ENCODE measurements around the gene ZNF280B. TPM values are rescaled to one million over a fixed set of nuclear protein-coding genes. Genes with fewer than 3 reads are reported as not detected.

Gene ZNF280B
- total RNA-seq, 2 experiments from 2014 or later = 2.6 TPM

GRCh38 chr22:22548317-22548716 lies 39.8 kb upstream of the ZNF280B start:
- ATAC-seq = no peak
- ChIA-PET POLR2A (no interaction called here), CTCF (no interaction called here)
- no peak overlapping the region for H3K27ac Mint-ChIP-seq
- no peaks in the 10 kb centered on the region for H3K9me3 Mint-ChIP-seq (ENCODE audit: insufficient read depth)
- no peaks in the 10 kb centered on the region for H3K36me3 Mint-ChIP-seq (ENCODE audit: low read depth)
- H3K27me3 Mint-ChIP-seq (ENCODE audit: low read depth) = peaks cover 3% of the 10 kb centered on the region
- no peaks in the 10 kb centered on the region for H3K4me1 Mint-ChIP-seq (ENCODE audit: low read depth)
- DNase-seq = no peak
- no peak overlapping the region for H3K4me3 Mint-ChIP-seq

- Mint-ChIP-seq H3K36me3 (ENCODE audit: low read depth) (no peaks in the 10 kb centered on the region), H3K9me3 (ENCODE audit: insufficient read depth) (no peaks in the 10 kb centered on the region), H3K27ac (no peak overlapping the region), H3K4me1 (ENCODE audit: low read depth) (no peaks in the 10 kb centered on the region), H3K27me3 (ENCODE audit: low read depth) (peaks cover 1% of the 10 kb centered on the region), H3K4me3 (no peak overlapping the region)
- ATAC-seq = no peak
- no peak for DNase-seq
- POLR2A ChIA-PET = no interaction called here
- CTCF ChIA-PET = no interaction called here
These were observed 39.3 kb upstream of the ZNF280B start for GRCh38 chr22:22547692-22548300.

GRCh38 chr22:22547226-22547625 lies 38.7 kb upstream of the ZNF280B start:
- H3K27me3 Mint-ChIP-seq (ENCODE audit: low read depth) = peaks cover 2% of the 10 kb centered on the region
- ATAC-seq (no peak), DNase-seq (no peak)
- no peaks in the 10 kb centered on the region for H3K4me1 Mint-ChIP-seq (ENCODE audit: low read depth)
- no peak overlapping the region for H3K4me3 Mint-ChIP-seq
- POLR2A ChIA-PET = no interaction called here
- CTCF ChIA-PET = no interaction called here
- no peaks in the 10 kb centered on the region for H3K9me3 Mint-ChIP-seq (ENCODE audit: insufficient read depth)
- H3K36me3 Mint-ChIP-seq (ENCODE audit: low read depth) = no peaks in the 10 kb centered on the region
- H3K27ac Mint-ChIP-seq = no peak overlapping the region

DNA sequence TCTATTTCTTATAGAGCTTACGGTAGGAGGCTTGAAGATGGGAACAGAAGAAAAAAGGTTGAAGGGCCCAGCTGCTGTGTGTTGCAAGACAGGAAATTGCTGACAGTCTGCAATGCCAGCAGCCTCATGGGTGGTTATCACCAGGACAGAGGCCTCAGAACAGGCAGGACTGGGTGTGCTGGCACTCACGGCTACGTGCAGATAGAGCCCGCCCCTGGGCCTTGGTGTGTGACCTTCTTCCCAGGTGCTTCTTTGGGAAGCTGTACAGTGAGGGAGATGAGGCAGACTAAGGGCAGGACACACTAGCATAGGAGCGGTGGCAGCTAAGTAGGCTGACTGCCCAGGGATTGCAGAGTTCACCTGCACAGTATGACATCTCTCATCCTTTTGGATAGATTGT lies 37.9 kb upstream of the ZNF280B start:
- H3K27ac Mint-ChIP-seq = no peak overlapping the region
- H3K27me3 Mint-ChIP-seq (ENCODE audit: low read depth) = peaks cover 2% of the 10 kb centered on the region
- no peak overlapping the region for H3K4me3 Mint-ChIP-seq
- H3K9me3 Mint-ChIP-seq (ENCODE audit: insufficient read depth) = no peaks in the 10 kb centered on the region
- DNase-seq (no peak), ATAC-seq (no peak)
- H3K36me3 Mint-ChIP-seq (ENCODE audit: low read depth) = no peaks in the 10 kb centered on the region
- CTCF ChIA-PET = interaction anchor here (1.1 kb wide), 1 partner anchor 67 kb away, joined by 3 read pairs; no protein-coding TSS in a partner anchor
- H3K4me1 Mint-ChIP-seq (ENCODE audit: low read depth) = no peaks in the 10 kb centered on the region
- POLR2A ChIA-PET = no interaction called here

- DNase-seq (no peak), ATAC-seq (no peak)
- CTCF ChIA-PET = interaction anchor here (1.1 to 2.4 kb wide), 2 partner anchors 14 to 66 kb away, joined by 3 to 10 read pairs; partner anchors contain the start of gene PRAME
- no peaks in the 10 kb centered on the region for H3K36me3 Mint-ChIP-seq (ENCODE audit: low read depth)
- H3K4me3 Mint-ChIP-seq = no peak overlapping the region
- POLR2A ChIA-PET = no interaction called here
- H3K27ac Mint-ChIP-seq = no peak overlapping the region
- no peaks in the 10 kb centered on the region for H3K4me1 Mint-ChIP-seq (ENCODE audit: low read depth)
- peaks cover 2% of the 10 kb centered on the region for H3K27me3 Mint-ChIP-seq (ENCODE audit: low read depth)
- H3K9me3 Mint-ChIP-seq (ENCODE audit: insufficient read depth) = no peaks in the 10 kb centered on the region
These were observed 36.5 kb upstream of the ZNF280B start for GRCh38 chr22:22545084-22545483.

DNA sequence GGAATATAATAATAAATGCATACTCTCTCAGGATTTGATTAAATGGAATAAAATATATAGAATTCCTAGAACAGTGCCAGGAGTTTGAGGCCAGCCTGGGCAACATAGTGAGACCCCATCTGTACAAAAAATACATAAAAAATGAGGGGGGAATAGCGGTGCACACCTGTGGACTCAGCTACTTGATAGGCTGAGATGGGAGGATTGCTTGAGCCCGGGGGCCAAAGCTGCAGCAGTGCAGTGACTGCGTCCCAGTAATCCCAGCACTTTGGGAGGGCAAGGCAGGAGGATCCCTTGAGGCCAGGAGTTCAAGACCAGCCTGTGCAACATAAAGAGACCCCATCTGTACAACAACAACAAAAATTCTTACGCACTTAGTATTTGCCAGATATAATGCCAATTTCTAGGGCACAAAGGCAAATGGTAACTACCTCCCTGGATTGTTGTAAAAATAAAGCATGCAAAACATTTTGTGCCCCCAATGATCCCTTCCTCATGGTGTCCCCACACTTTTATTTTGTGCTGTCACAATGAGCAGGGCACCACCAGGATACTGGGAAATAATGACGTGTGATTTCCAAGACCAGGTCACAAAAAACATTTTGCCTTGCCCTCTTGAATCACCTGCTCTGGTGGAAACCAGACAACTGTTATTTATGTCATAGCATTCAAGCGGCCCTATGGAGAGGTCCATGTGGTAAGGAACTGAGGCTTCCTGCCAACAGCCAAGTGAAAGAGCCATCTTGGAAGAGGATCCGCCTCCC lies 29.9 kb upstream of the ZNF280B start:
- DNase-seq (no peak), ATAC-seq (no peak)
- Mint-ChIP-seq H3K9me3 (ENCODE audit: insufficient read depth) (no peaks in the 10 kb centered on the region), H3K27ac (no peak overlapping the region), H3K36me3 (ENCODE audit: low read depth) (no peaks in the 10 kb centered on the region), H3K27me3 (ENCODE audit: low read depth) (peaks cover 9% of the 10 kb centered on the region), H3K4me1 (ENCODE audit: low read depth) (no peaks in the 10 kb centered on the region), H3K4me3 (no peak overlapping the region)
- ChIA-PET CTCF (interaction anchor here (0.8 kb wide), 1 partner anchor 108 kb away, joined by 4 read pairs; no protein-coding TSS in a partner anchor), POLR2A (no interaction called here)

- POLR2A ChIA-PET = no interaction called here
- CTCF ChIA-PET = no interaction called here
- H3K9me3 Mint-ChIP-seq (ENCODE audit: insufficient read depth) = no peaks in the 10 kb centered on the region
These were observed 28.4 kb upstream of the ZNF280B start for GRCh38 chr22:22536916-22537315.

DNA sequence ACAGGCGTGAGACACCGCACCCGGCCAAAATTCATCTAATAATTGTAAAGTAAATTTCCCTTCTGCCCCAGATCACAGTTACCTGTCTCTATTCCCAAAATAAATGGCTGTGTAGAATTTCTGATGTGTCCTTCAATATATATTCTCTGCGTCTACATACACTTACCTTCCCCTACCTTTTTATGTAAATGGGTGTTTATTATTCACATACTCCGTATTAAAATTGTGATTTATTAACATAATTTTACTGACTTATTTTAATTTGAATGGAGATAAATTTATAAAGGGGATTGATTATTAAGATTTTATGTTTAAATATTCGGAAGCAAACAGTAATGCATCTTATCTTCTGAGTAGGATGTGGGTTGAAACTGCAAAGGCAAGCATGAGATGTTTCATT lies 28.0 kb upstream of the ZNF280B start:
- H3K4me1 Mint-ChIP-seq (ENCODE audit: low read depth) = no peaks in the 10 kb centered on the region
- peaks cover 8% of the 10 kb centered on the region for H3K27me3 Mint-ChIP-seq (ENCODE audit: low read depth)
- ChIA-PET POLR2A (no interaction called here), CTCF (no interaction called here)
- no peaks in the 10 kb centered on the region for H3K36me3 Mint-ChIP-seq (ENCODE audit: low read depth)
- no peak for DNase-seq
- H3K9me3 Mint-ChIP-seq (ENCODE audit: insufficient read depth) = no peaks in the 10 kb centered on the region
- no peak overlapping the region for H3K27ac Mint-ChIP-seq
- no peak overlapping the region for H3K4me3 Mint-ChIP-seq
- ATAC-seq = no peak

More at GRCh38 chr22:22536916-22537315, 28.4 kb upstream of the ZNF280B start:
- Mint-ChIP-seq H3K4me1 (ENCODE audit: low read depth) (no peaks in the 10 kb centered on the region), H3K4me3 (no peak overlapping the region), H3K27me3 (ENCODE audit: low read depth) (peaks cover 8% of the 10 kb centered on the region), H3K36me3 (ENCODE audit: low read depth) (no peaks in the 10 kb centered on the region), H3K27ac (no peak overlapping the region)
- DNase-seq (no peak), ATAC-seq (no peak)

GRCh38 chr22:22535662-22536061 lies 27.1 kb upstream of the ZNF280B start:
- ChIA-PET POLR2A (no interaction called here), CTCF (no interaction called here)
- DNase-seq (no peak), ATAC-seq (no peak)
- no peak overlapping the region for H3K27ac Mint-ChIP-seq
- no peaks in the 10 kb centered on the region for H3K36me3 Mint-ChIP-seq (ENCODE audit: low read depth)
- no peak overlapping the region for H3K4me3 Mint-ChIP-seq
- H3K27me3 Mint-ChIP-seq (ENCODE audit: low read depth) = peaks cover 8% of the 10 kb centered on the region
- H3K4me1 Mint-ChIP-seq (ENCODE audit: low read depth) = no peaks in the 10 kb centered on the region
- no peaks in the 10 kb centered on the region for H3K9me3 Mint-ChIP-seq (ENCODE audit: insufficient read depth)

DNA sequence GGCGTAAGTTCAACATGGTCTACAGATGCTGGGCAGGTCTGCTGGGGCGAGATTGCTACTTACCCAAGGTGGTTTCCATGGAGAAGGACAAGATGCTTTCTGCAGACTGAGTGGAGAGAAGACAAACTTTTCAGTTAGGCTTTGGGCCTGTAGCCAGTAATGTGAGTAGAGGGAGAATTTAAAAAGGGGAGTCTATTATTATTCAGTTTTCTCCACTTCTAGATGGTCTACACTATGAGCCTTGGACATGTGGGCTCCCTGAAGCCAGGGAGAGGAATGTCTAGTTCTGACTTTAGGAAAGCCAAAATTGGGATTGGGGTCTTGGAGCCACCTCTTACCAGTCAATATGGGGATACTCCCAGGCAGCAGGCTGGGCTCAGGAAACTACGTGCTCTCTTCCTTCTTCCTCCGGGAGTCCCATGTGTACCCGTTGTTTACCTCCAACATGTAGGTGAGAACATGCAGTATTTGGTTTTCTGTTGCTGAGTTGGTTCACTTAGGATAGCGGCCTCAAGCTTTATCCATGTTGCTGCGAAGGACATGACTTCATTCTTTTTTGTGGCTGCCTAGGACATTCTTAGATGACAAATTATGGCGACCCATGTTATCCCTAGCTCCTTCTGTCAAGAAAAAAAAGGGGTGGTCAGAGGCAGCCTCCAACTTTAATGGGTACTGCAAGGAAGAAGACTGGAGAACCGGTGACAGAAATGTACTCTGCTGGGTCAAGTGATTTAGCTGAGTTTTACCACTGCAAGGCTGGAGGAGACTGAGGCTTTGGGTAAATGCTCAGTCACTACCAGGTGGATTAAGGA lies 26.3 kb upstream of the ZNF280B start:
- DNase-seq (no peak), ATAC-seq (no peak)
- H3K36me3 Mint-ChIP-seq (ENCODE audit: low read depth) = no peaks in the 10 kb centered on the region
- POLR2A ChIA-PET = interaction anchor here (0.6 kb wide), 1 partner anchor 120 kb away, joined by 4 read pairs; no protein-coding TSS in a partner anchor
- CTCF ChIA-PET = no interaction called here
- H3K27ac Mint-ChIP-seq = no peak overlapping the region
- no peaks in the 10 kb centered on the region for H3K4me1 Mint-ChIP-seq (ENCODE audit: low read depth)
- H3K9me3 Mint-ChIP-seq (ENCODE audit: insufficient read depth) = no peaks in the 10 kb centered on the region
- no peak overlapping the region for H3K4me3 Mint-ChIP-seq
- H3K27me3 Mint-ChIP-seq (ENCODE audit: low read depth) = peaks cover 8% of the 10 kb centered on the region

DNA sequence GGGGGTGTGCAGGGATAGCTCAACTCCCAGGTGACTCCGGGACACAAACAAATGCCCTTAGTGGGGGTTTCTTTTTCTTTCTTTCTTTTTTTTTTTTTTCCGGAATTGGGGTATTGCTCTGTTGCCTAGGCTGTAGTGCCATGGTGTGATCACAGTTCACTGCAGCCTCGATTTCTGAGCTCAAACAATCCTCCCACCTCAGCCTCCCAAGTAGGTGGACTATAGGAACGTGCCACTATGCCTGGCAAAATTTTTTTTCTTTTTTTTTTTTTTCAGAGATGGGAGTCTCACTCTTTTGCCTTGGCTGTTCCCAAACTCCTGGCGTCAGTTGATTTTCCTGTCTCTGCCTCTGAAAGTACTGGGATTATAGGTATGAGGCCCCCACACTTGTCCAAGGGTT lies 25.3 kb upstream of the ZNF280B start:
- H3K4me1 Mint-ChIP-seq (ENCODE audit: low read depth) = no peaks in the 10 kb centered on the region
- ChIA-PET POLR2A (no interaction called here), CTCF (interaction anchor here (1.2 to 2.0 kb wide), 2 partner anchors 25 kb away, joined by 3 to 7 read pairs; partner anchors contain the start of genes PRAME and ZNF280B)
- no peaks in the 10 kb centered on the region for H3K9me3 Mint-ChIP-seq (ENCODE audit: insufficient read depth)
- no peak for DNase-seq
- H3K36me3 Mint-ChIP-seq (ENCODE audit: low read depth) = no peaks in the 10 kb centered on the region
- ATAC-seq = no peak
- peaks cover 8% of the 10 kb centered on the region for H3K27me3 Mint-ChIP-seq (ENCODE audit: low read depth)
- H3K4me3 Mint-ChIP-seq = no peak overlapping the region
- H3K27ac Mint-ChIP-seq = no peak overlapping the region

GRCh38 chr22:22533417-22533816 lies 24.9 kb upstream of the ZNF280B start:
- no peak overlapping the region for H3K4me3 Mint-ChIP-seq
- no peak overlapping the region for H3K27ac Mint-ChIP-seq
- no peaks in the 10 kb centered on the region for H3K4me1 Mint-ChIP-seq (ENCODE audit: low read depth)
- H3K27me3 Mint-ChIP-seq (ENCODE audit: low read depth) = peaks cover 8% of the 10 kb centered on the region
- DNase-seq (no peak), ATAC-seq (no peak)
- no peaks in the 10 kb centered on the region for H3K9me3 Mint-ChIP-seq (ENCODE audit: insufficient read depth)
- POLR2A ChIA-PET = no interaction called here
- CTCF ChIA-PET = interaction anchor here (1.2 to 2.0 kb wide), 2 partner anchors 25 to 26 kb away, joined by 3 to 7 read pairs; partner anchors contain the start of genes PRAME and ZNF280B
- H3K36me3 Mint-ChIP-seq (ENCODE audit: low read depth) = no peaks in the 10 kb centered on the region
